Kidney (tissue), 14 donors: ENCODE data around the gene AGPAT3. TPM values are rescaled to one million over a fixed set of nuclear protein-coding genes. Genes with fewer than 3 reads are reported as not detected.

Experiments used
- DNase-seq, 5 donors: peaks; one replicate each; pipeline ENCODE4 v3.0.0-alpha.2; 2013 to 2020
- FAIRE-seq: peaks from 2 replicates; lab custom pipeline; 2012; peaks lifted over from hg19 to GRCh38; lab: Jason Lieb, UNC
- H3K27ac ChIP-seq, 2 donors: one replicate each; pipeline ENCODE4 v1.7.0; 2013; ENCODE audit warnings: low read depth in 2 of 2, low read length in 2 of 2, inconsistent platforms in 1 of 2
- H3K27me3 ChIP-seq: one replicate; pipeline ENCODE4 v1.7.1; 2013; ENCODE audit warnings: low read length, inconsistent platforms; ENCODE audit not compliant: control insufficient read depth, insufficient read depth
- H3K36me3 ChIP-seq, 3 donors: one replicate each; pipeline versions ENCODE4 v1.7.0 to v1.7.1; 2013; ENCODE audit warnings: low read length in 3 of 3, control low read depth in 1 of 3, inconsistent platforms in 1 of 3; ENCODE audit not compliant: insufficient read depth in 3 of 3, control insufficient read depth in 2 of 3
- H3K4me1 ChIP-seq, 3 donors: one replicate each; pipeline versions ENCODE4 v1.7.0 to v1.7.1; 2013; ENCODE audit warnings: low read length in 3 of 3, inconsistent platforms in 1 of 3, low read depth in 1 of 3; ENCODE audit not compliant: control insufficient read depth in 2 of 3, insufficient read depth in 2 of 3
- H3K4me3 ChIP-seq, 3 donors: one replicate each; pipeline versions ENCODE4 v1.7.0 to v1.8.1; 2013; ENCODE audit warnings: low read length in 3 of 3, control low read depth in 1 of 3, inconsistent platforms in 1 of 3
- H3K9ac ChIP-seq, 3 donors: one replicate each; pipeline versions ENCODE4 v1.7.0 to v1.7.1; 2013; ENCODE audit warnings: low read length in 3 of 3, control low read depth in 1 of 3, inconsistent platforms in 1 of 3
- H3K9me3 ChIP-seq, 3 donors: one replicate each; pipeline versions ENCODE4 v1.7.0 to v1.7.1; 2013; ENCODE audit warnings: low read length in 3 of 3, control low read depth in 1 of 3, inconsistent platforms in 1 of 3; ENCODE audit not compliant: control insufficient read depth in 2 of 3, insufficient read depth in 1 of 3
- CTCF ChIP-seq: IDR thresholded peaks from 3 replicates; pipeline ENCODE4 v1.5.1; 2012; ENCODE audit warnings: mild to moderate bottlenecking, moderate library complexity, borderline replicate concordance; ENCODE audit not compliant: insufficient read depth; ENCODE audit errors: extremely low read depth
- intact Hi-C: fragments of 100-400 bp; cut with DNase I; formaldehyde crosslinking; loops from one replicate; pipeline ENCODE4 v1.11.1; 2022
- polyA plus RNA-seq: library from polyadenylated mRNA; stranded (reverse); fragments of 350-450 nt; fragmentation: Illumina TruSeq; extraction: RNeasy Lipid Tissue Mini Kit (QIAGEN cat#74804); gene quantifications from one replicate; pipeline ENCODE4 v1.2.3, GENCODE V29; 2014; ENCODE audit warnings: low read depth, low replicate concordance; ENCODE audit not compliant: insufficient read depth
- total RNA-seq: library from RNA; stranded (reverse); fragmentation: NEBNext Ultra II Directional; extraction: Animal tissue kit (Norgen Biotek cat#: 25700); gene quantifications from one replicate; pipeline ENCODE4 v1.2.1, GENCODE V29; 2021
- donor health status: control.
- donor health status: control.
- donor health status: control.
- donor health status: control.
- donor health status: control.
- donor health status: DM: yes; HTN: yes; CAD: no.
- donor health status: Normal renal cell carcinoma (clear cell type).

The AGPAT3 gene
- total and polyA plus RNA-seq, 2 donors from 2014 or later = 40.3 to 86.2 TPM

- Histone ChIP-seq H3K36me3 (peaks cover 0 to 3% (median 3%) of the 10 kb centered on the region in 3 donors), H3K27ac (peak overlapping the region; percentile 56 to 79), H3K9me3 (no peaks in the 10 kb centered on the region), H3K27me3 (no peaks in the 10 kb centered on the region), H3K4me3 (no peak overlapping the region), H3K9ac (no peak overlapping the region), H3K4me1 (peaks cover 0 to 24% (median 16%) of the 10 kb centered on the region in 3 donors)
- no peak for TF ChIP-seq CTCF
- DNase-seq (peak in 1 of 5 donors; percentile 63), FAIRE-seq (no peak)
- intact Hi-C loops = no loop called here
Observed at GRCh38 chr21:43904331-43904781, 39.3 kb downstream of the AGPAT3 start.

- no peak overlapping the region for H3K4me3 ChIP-seq
- FAIRE-seq = no peak
- peak in 1 of 5 donors; percentile 18 for DNase-seq
- H3K9ac ChIP-seq = no peak overlapping the region
- H3K4me1 ChIP-seq = peaks cover 0 to 31% (median 17%) of the 10 kb centered on the region in 3 donors
- peaks cover 0 to 3% (median 3%) of the 10 kb centered on the region in 3 donors for H3K36me3 ChIP-seq
- H3K27me3 ChIP-seq = no peaks in the 10 kb centered on the region
- intact Hi-C loops = no loop called here
- no peak for TF ChIP-seq CTCF
- no peak overlapping the region for H3K27ac ChIP-seq
- no peaks in the 10 kb centered on the region for H3K9me3 ChIP-seq
Observed at GRCh38 chr21:43905726-43906455, 40.9 kb downstream of the AGPAT3 start.

GRCh38 chr21:43906585-43907370 lies 41.8 kb downstream of the AGPAT3 start:
- no peak for TF ChIP-seq CTCF
- peaks cover 0 to 35% (median 23%) of the 10 kb centered on the region in 3 donors for H3K4me1 ChIP-seq
- no peak for FAIRE-seq

More at GRCh38 chr21:43906585-43907370, 41.8 kb downstream of the AGPAT3 start:
- no peak overlapping the region for H3K9ac ChIP-seq
- intact Hi-C loops = no loop called here
- peaks cover 0 to 3% (median 3%) of the 10 kb centered on the region in 3 donors for H3K36me3 ChIP-seq
- DNase-seq = peak in 1 of 5 donors; percentile 55
- no peaks in the 10 kb centered on the region for H3K9me3 ChIP-seq
- H3K27ac ChIP-seq = no peak overlapping the region
- H3K27me3 ChIP-seq = no peaks in the 10 kb centered on the region
- H3K4me3 ChIP-seq = no peak overlapping the region
